Stimulated activated CD4-positive, alpha-beta T cell treated with anti-CD3 and anti-CD28 coated beads, Interleukin-12 subunit alpha, Interleukin-12 subunit beta, amount 100 ng/mL, for 48 hours (primary cell): ENCODE data around the gene DPF3.

ENCODE experiments used
- DNase-seq, 3 donors: peaks; one replicate each; pipeline ENCODE4 v3.0.0-alpha.2; 2020; ENCODE audit warnings: low read depth in 2 of 3, low spot score in 1 of 3

DPF3 gene

DNA sequence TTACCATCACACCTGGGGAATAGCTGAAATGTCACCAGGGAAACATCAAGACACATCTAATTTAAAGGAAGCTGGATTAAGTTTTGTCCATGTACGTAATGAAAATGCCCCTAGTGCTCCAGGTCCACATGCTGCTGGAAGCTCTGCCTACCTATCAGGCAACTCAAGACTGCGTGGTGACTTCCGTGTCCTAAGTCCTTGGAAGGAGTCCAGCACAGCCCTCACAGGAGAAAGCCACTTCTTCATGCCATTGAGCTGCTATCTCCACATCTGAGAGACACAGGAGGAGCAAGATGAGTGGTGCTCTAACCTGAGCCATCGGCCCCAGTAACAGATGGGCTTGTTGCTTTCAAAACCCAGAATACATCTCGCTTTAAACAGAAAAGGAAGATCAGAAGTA is 316.4 kb downstream of the DPF3 start:
- DNase-seq = no peak

DNA sequence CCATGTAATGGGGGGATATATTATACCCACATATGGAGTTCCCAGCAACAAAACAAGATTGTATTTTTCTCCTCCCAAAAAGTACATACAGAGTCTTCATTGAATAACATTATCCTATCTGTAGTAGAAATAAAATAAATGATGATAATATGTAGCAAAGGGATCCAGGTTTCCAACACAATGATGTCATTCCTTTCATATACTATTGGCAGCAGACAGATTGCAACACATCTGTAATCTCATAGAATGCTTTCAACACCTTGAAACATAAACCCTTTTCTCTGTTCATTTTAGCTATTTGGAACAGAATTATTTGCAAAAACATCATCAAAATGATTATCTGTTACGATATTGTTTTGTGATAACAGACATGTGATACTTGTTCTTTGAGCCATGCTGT is 317.6 kb downstream of the DPF3 start:
- no peak for DNase-seq

DNA sequence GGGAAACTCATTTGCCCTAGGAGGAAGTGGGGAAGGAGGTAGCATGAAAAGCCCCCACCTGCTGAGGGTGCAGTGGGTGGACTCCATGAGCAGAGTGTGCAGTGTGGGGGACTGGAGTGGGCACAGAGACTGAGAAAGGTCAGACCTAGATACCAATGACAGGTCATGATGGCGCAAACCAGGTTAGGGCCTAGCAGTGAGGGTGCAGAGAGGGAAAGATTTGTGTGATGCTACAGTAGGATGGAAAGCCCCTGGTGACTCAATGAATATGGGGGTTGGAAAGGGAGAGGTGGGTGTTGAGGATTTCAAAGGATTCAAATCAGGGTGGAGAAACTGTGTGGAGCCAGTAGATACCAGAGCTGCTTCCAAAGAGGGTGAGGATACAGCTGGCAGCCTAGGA is 319.2 kb downstream of the DPF3 start:
- DNase-seq = no peak

DNA sequence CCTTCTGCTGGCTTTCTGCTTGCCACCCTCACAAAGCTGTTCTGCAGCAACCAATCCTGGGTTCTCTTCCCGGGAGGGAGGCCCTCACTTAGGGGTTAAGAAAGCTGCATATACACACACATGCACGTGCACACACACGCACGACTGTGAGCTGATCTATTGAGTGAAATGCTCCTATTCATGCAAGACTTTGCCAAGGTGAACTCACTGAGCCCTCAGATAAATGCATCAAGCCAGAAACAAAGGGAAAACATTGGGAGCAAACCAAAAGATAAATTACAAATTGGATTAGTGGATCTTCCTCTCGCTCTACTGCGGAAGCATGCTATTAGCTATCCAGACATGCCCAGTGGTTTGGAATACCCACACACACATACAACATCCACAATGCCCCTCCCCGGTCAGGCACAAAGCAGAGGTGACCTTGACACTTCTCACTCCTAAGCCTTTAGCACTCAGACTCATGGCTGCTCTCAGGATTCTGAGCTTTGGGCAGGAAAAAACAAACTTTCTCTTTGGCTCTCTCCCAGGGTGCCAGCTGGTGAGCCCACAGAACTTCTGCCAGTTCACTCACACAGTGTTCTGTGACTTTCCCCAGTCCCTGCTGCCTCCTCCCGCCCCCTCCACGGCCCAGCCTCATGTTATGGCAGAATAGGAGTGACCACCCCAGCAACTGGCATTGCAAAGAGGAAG is 320.0 kb downstream of the DPF3 start:
- no peak for DNase-seq
